ENCODE measurements around the gene C10orf90.

The C10orf90 gene

DNA sequence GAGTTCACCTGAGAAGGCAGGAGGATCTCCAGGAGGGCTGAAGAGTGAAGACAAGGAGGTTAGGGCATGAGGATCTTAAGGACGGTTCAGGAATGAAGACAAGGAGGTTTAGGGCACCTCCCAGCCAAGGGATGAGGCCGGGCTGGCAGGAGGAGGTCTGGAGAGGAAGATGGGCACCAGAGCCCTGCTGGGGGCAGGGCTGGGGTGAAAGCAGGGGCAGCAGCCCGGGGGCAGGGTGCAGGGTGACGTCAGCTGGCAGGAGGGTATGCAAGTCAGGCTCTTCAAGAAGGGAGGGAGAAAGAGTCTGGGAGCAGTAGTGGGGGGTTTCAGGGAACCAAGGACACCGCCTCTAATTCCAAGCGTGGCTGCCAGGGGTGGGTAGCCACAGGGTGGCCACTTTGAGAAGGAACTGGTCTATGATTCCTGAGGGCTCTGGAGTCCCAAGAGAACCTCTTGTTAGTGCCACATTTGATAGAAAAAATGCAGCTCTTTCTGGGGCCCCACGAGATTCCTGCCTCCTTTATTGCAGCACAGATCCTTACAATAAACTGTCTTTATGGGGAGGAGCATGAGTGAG is 101.6 kb downstream of the C10orf90 start:
- Histone ChIP-seq H3K4me2 (ENCODE audit: low read depth, low read length, poor library complexity, severe bottlenecking) (no peak overlapping the region), H3K9me2 (replicated peaks; ENCODE audit: insufficient read depth, low read length) (no peaks in the 10 kb centered on the region), H3K27ac (ENCODE audit: low read depth, low read length) (no peak overlapping the region), H2AFZ (ENCODE audit: low read depth, low read length, severe bottlenecking) (no peak overlapping the region), H3K4me3 (ENCODE audit: insufficient read depth, low read length, poor library complexity, severe bottlenecking) (no peak overlapping the region), H3K79me2 (ENCODE audit: insufficient read depth, low read length) (no peaks in the 10 kb centered on the region), H4K20me1 (ENCODE audit: low read depth, low read length) (no peaks in the 10 kb centered on the region), H3F3A (ENCODE audit: insufficient read depth) (no peaks in the 10 kb centered on the region), H3K36me3 (ENCODE audit: low read length) (no peaks in the 10 kb centered on the region), H3K27me3 (ENCODE audit: low read length) (no peaks in the 10 kb centered on the region), H3K9ac (ENCODE audit: low read length) (no peak overlapping the region), H3K9me3 (ENCODE audit: insufficient read depth, low read length) (no peaks in the 10 kb centered on the region)
- no peak for TF ChIP-seq EZH2phosphoT487 (conservative IDR thresholded peaks at IDR 0.05; ENCODE audit: low read length)
- TF ChIP-seq, protein P1, sequence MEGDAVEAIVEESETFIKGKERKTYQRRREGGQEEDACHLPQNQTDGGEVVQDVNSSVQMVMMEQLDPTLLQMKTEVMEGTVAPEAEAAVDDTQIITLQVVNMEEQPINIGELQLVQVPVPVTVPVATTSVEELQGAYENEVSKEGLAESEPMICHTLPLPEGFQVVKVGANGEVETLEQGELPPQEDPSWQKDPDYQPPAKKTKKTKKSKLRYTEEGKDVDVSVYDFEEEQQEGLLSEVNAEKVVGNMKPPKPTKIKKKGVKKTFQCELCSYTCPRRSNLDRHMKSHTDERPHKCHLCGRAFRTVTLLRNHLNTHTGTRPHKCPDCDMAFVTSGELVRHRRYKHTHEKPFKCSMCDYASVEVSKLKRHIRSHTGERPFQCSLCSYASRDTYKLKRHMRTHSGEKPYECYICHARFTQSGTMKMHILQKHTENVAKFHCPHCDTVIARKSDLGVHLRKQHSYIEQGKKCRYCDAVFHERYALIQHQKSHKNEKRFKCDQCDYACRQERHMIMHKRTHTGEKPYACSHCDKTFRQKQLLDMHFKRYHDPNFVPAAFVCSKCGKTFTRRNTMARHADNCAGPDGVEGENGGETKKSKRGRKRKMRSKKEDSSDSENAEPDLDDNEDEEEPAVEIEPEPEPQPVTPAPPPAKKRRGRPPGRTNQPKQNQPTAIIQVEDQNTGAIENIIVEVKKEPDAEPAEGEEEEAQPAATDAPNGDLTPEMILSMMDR (IDR thresholded peaks at IDR 0.05; ENCODE audit: insufficient read depth, low read length, poor library complexity, severe bottlenecking): no peak

DNA sequence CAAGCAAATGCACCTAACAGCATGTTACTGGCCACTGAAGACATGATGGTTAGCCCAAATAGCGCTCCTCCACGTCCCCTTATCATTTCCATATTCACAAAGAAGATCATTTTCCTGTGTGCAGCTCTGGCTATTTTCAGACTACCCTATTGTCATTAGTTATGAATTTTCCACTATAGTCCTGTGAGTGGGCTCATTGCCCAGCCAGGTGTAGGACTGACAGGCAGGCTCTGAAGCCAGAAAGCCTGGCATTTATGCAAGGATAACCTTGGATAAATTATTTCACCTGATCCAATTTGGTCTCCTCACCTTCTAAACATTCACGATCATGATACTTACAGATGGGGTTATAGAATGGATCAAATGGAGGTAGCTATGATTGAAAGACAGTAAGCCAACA is 104.6 kb downstream of the C10orf90 start:
- Histone ChIP-seq H2AFZ (ENCODE audit: low read depth, low read length, severe bottlenecking) (no peak overlapping the region), H3K79me2 (ENCODE audit: insufficient read depth, low read length) (no peaks in the 10 kb centered on the region), H3K27ac (ENCODE audit: low read depth, low read length) (no peak overlapping the region), H3K36me3 (ENCODE audit: low read length) (no peaks in the 10 kb centered on the region), H3K4me2 (ENCODE audit: low read depth, low read length, poor library complexity, severe bottlenecking) (no peak overlapping the region), H4K20me1 (ENCODE audit: low read depth, low read length) (no peaks in the 10 kb centered on the region), H3K4me3 (ENCODE audit: insufficient read depth, low read length, poor library complexity, severe bottlenecking) (no peak overlapping the region), H3K27me3 (ENCODE audit: low read length) (no peaks in the 10 kb centered on the region), H3K9ac (ENCODE audit: low read length) (no peak overlapping the region), H3K9me2 (replicated peaks; ENCODE audit: insufficient read depth, low read length) (no peaks in the 10 kb centered on the region), H3F3A (ENCODE audit: insufficient read depth) (no peaks in the 10 kb centered on the region), H3K9me3 (ENCODE audit: insufficient read depth, low read length) (no peaks in the 10 kb centered on the region)
- TF ChIP-seq EZH2phosphoT487 (conservative IDR thresholded peaks at IDR 0.05; ENCODE audit: low read length): no peak
- TF ChIP-seq, protein P1 (IDR thresholded peaks at IDR 0.05; ENCODE audit: insufficient read depth, low read length, poor library complexity, severe bottlenecking): no peak

DNA sequence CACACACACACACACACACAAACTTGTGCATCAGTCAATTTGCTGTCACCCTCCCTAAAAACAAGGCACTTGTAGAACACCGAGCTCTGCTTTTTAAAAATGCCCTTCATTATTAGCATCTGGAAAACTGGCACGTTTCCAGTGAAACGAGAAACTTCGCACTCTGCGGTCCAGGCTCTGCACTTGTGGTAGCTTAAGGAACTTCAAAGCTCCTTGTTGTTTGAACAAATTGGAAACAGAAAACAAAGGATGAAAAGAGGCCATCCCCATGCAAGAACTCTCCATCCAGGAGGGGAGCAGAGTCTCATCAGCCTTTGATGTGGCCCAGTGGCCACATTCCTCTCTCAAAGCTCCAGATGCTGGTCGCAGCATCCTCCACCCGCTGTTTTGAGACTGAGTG is 105.1 kb downstream of the C10orf90 start:
- no peak overlapping the region for H2AFZ ChIP-seq (ENCODE audit: low read depth, low read length, severe bottlenecking)
- H3F3A ChIP-seq (ENCODE audit: insufficient read depth): no peaks in the 10 kb centered on the region
- H3K36me3 ChIP-seq (ENCODE audit: low read length): no peaks in the 10 kb centered on the region
- no peaks in the 10 kb centered on the region for H4K20me1 ChIP-seq (ENCODE audit: low read depth, low read length)
- no peak for TF ChIP-seq EZH2phosphoT487 (conservative IDR thresholded peaks at IDR 0.05; ENCODE audit: low read length)
- H3K4me2 ChIP-seq (ENCODE audit: low read depth, low read length, poor library complexity, severe bottlenecking): no peak overlapping the region
- H3K9me2 ChIP-seq (replicated peaks; ENCODE audit: insufficient read depth, low read length): no peaks in the 10 kb centered on the region
- H3K27me3 ChIP-seq (ENCODE audit: low read length): no peaks in the 10 kb centered on the region
- no peak overlapping the region for H3K27ac ChIP-seq (ENCODE audit: low read depth, low read length)
- no peak overlapping the region for H3K9ac ChIP-seq (ENCODE audit: low read length)
- no peak overlapping the region for H3K4me3 ChIP-seq (ENCODE audit: insufficient read depth, low read length, poor library complexity, severe bottlenecking)
- no peaks in the 10 kb centered on the region for H3K79me2 ChIP-seq (ENCODE audit: insufficient read depth, low read length)
- H3K9me3 ChIP-seq (ENCODE audit: insufficient read depth, low read length): no peaks in the 10 kb centered on the region

DNA sequence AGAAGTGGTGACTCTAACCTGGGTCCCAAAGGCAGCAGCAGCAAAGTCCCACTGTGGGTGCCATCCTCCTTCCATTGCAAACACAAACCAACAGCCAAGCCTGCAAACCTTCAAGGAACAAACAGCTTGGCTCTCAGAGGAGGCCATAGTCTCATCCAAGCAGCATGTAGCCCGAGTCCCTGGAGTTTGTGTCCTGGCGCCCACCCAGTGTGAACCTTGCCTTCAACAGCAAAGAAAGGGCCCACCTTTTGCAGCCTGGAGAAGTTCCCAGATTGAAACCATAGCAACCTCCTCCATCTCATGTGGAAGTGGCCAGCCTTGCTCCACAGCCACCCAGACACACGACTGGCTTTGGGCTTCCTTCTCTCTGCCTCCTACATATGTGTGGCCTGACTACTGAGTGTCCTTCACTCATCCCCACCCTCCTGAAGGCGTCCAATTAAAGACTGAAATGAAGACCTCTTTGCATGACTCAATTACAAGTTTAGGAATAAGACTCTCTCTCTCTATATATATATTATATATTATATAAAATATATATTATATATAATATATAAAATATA is 106.1 kb downstream of the C10orf90 start:
- H2AFZ ChIP-seq (ENCODE audit: low read depth, low read length, severe bottlenecking): no peak overlapping the region
- no peaks in the 10 kb centered on the region for H3K36me3 ChIP-seq (ENCODE audit: low read length)
- H3F3A ChIP-seq (ENCODE audit: insufficient read depth): no peaks in the 10 kb centered on the region
- no peaks in the 10 kb centered on the region for H3K9me2 ChIP-seq (replicated peaks; ENCODE audit: insufficient read depth, low read length)
- H3K79me2 ChIP-seq (ENCODE audit: insufficient read depth, low read length): no peaks in the 10 kb centered on the region
- H3K9ac ChIP-seq (ENCODE audit: low read length): no peak overlapping the region
- TF ChIP-seq, protein P1 (IDR thresholded peaks at IDR 0.05; ENCODE audit: insufficient read depth, low read length, poor library complexity, severe bottlenecking): no peak
- no peak for TF ChIP-seq EZH2phosphoT487 (conservative IDR thresholded peaks at IDR 0.05; ENCODE audit: low read length)
- no peak overlapping the region for H3K27ac ChIP-seq (ENCODE audit: low read depth, low read length)
- no peak overlapping the region for H3K4me3 ChIP-seq (ENCODE audit: insufficient read depth, low read length, poor library complexity, severe bottlenecking)
- no peak overlapping the region for H3K4me2 ChIP-seq (ENCODE audit: low read depth, low read length, poor library complexity, severe bottlenecking)
- no peaks in the 10 kb centered on the region for H4K20me1 ChIP-seq (ENCODE audit: low read depth, low read length)
- no peaks in the 10 kb centered on the region for H3K27me3 ChIP-seq (ENCODE audit: low read length)
- no peaks in the 10 kb centered on the region for H3K9me3 ChIP-seq (ENCODE audit: insufficient read depth, low read length)

All from SU-DHL-6 (cell line).